ENCODE measurements around the gene CTSD.

CTSD gene

GRCh38 chr11:1746511-1746931 is 17.2 kb downstream of the CTSD start:
- DNase-seq: peak in 1 of 56 donors; percentile 35

- no peak for DNase-seq
These were observed 17.9 kb downstream of the CTSD start for GRCh38 chr11:1745701-1746320.

- peak in 10 of 56 donors; percentile 28 to 63 (median 49) for DNase-seq
These were observed 18.6 kb downstream of the CTSD start for GRCh38 chr11:1744891-1745700.

GRCh38 chr11:1744137-1744886 is 19.4 kb downstream of the CTSD start:
- DNase-seq: peak in 21 of 56 donors; percentile 34 to 71 (median 51)

- no peak for DNase-seq
These were observed 20.1 kb downstream of the CTSD start for GRCh38 chr11:1743585-1744136.

GRCh38 chr11:1742869-1743584 is 20.7 kb downstream of the CTSD start:
- no peak for DNase-seq

- DNase-seq: no peak
These were observed 21.4 kb downstream of the CTSD start for GRCh38 chr11:1742371-1742770.

GRCh38 chr11:1741741-1742140 is 22.0 kb downstream of the CTSD start:
- no peak for DNase-seq

GRCh38 chr11:1740786-1741530 is 22.8 kb downstream of the CTSD start:
- DNase-seq: no peak

- DNase-seq: no peak
These were observed 24.2 kb downstream of the CTSD start for GRCh38 chr11:1739576-1739975.

GRCh38 chr11:1738380-1738779 is 25.3 kb downstream of the CTSD start:
- no peak for DNase-seq

GRCh38 chr11:1737080-1737757 is 26.5 kb downstream of the CTSD start:
- DNase-seq: no peak

GRCh38 chr11:1736447-1736992 is 27.2 kb downstream of the CTSD start:
- no peak for DNase-seq

- DNase-seq: no peak
These were observed 28.5 kb downstream of the CTSD start for GRCh38 chr11:1735271-1735670.

GRCh38 chr11:1734641-1735081 is 29.1 kb downstream of the CTSD start:
- no peak for DNase-seq

GRCh38 chr11:1733716-1734640 is 29.7 kb downstream of the CTSD start:
- DNase-seq: no peak

GRCh38 chr11:1733009-1733715 is 30.6 kb downstream of the CTSD start:
- DNase-seq: no peak
